Transverse colon (tissue), 4 donors: ENCODE data around the gene VANGL1. TPM values are rescaled to one million over a fixed set of nuclear protein-coding genes. Genes with fewer than 3 reads are reported as not detected.

Experiments
- DNase-seq: peaks from one replicate; pipeline ENCODE4 v3.0.0-alpha.2; 2019
- H3K27ac ChIP-seq, 4 donors: fragments of 200-600 bp; sonication (generic); 2 replicates each; pipeline ENCODE4 v1.5.1; 2016 to 2018; ENCODE audit warnings: inconsistent platforms in 4 of 4
- H3K27me3 ChIP-seq: fragments of 200-600 bp; sonication (generic); 2 replicates; pipeline ENCODE4 v1.5.1; 2017; ENCODE audit warnings: inconsistent platforms
- H3K36me3 ChIP-seq, 4 donors: fragments of 200-600 bp; sonication (generic); 2 replicates each; pipeline ENCODE4 v1.5.1; 2017 to 2019; ENCODE audit warnings: inconsistent platforms in 4 of 4
- H3K4me1 ChIP-seq, 4 donors: fragments of 200-600 bp; sonication (generic); 2 replicates each; pipeline ENCODE4 v1.5.1; 2017 to 2020; ENCODE audit warnings: inconsistent platforms in 4 of 4
- H3K4me3 ChIP-seq, 4 donors: fragments of 200-600 bp; sonication (generic); 1 replicate in 1 of 4; 2 replicates in 3 of 4; pipeline versions ENCODE4 v1.5.1 to v1.6.1; 2017 to 2019; ENCODE audit warnings: inconsistent platforms in 4 of 4
- H3K9me3 ChIP-seq, 2 donors: fragments of 200-600 bp; sonication (generic); 2 replicates each; pipeline ENCODE4 v1.5.1; 2017 to 2019; ENCODE audit warnings: inconsistent platforms in 2 of 2
- CTCF ChIP-seq, 5 experiments: fragments of 200-600 bp in 3 of 5; fragments of 450-650 bp in 2 of 5; sonication (generic) in 3 of 5; IDR thresholded peaks; 1 replicate in 2 of 5; 2 replicates in 3 of 5; pipeline ENCODE4 v1.5.1; 2016 to 2017; ENCODE audit warnings: antibody characterized with exemption in 5 of 5, inconsistent platforms in 3 of 5, mild to moderate bottlenecking in 2 of 5, moderate library complexity in 1 of 5
- EP300 ChIP-seq: sonication (generic); formaldehyde crosslinking; IDR thresholded peaks from one replicate; pipeline ENCODE4 v1.6.1; 2017; ENCODE audit warnings: antibody characterized with exemption, low read depth
- POLR2A ChIP-seq: fragments of 450-650 bp; IDR thresholded peaks from one replicate; pipeline ENCODE4 v1.6.1; 2016; ENCODE audit warnings: antibody characterized with exemption, mild to moderate bottlenecking, moderate library complexity
- POLR2AphosphoS5 ChIP-seq, 3 donors: sonication (generic); formaldehyde crosslinking; IDR thresholded peaks; one replicate each; pipeline ENCODE4 v1.6.1; 2016; ENCODE audit warnings: antibody characterized with exemption in 3 of 3
- WGBS, 2 donors: methylation state at CpG; one replicate each; pipeline ENCODE4 v1.1.5; 2018; ENCODE audit warnings: low coverage in 1 of 2; 5-methylcytosine and 5-hydroxymethylcytosine counted together
- in situ Hi-C, 4 donors: fragments of 200-750 bp; cut with MboI; loops; one replicate each; pipeline versions ENCODE4 v1.15.0 to v1.15.1; 2017; ENCODE audit warnings: low sequenced_read_pairs in 3 of 4, low pct_ligation_motif_present in 1 of 4, low pct_unique_long_range_greater_than_20kb in 1 of 4
- intact Hi-C: fragments of 100-400 bp; cut with DNase I; formaldehyde crosslinking; loops from one replicate; pipeline ENCODE4 v1.15.1; 2023; ENCODE audit warnings: low total_unique reads
- total RNA-seq, 4 donors: library from RNA; depleted of rRNA; stranded (reverse); fragments of >200 nt; gene quantifications; one replicate each; pipeline ENCODE4 v1.1.0, GENCODE V29; 2016

VANGL1 gene
- total RNA-seq, 4 donors from 2014 or later: 5.6 to 26.9 (median 16.9) TPM

GRCh38 chr1:115671176-115671934, 29.6 kb downstream of the VANGL1 start:
- in situ Hi-C loops: no loop called here
- DNase-seq: peak; percentile 58
- Histone ChIP-seq H3K27me3 (no peaks in the 10 kb centered on the region), H3K4me3 (no peak overlapping the region), H3K4me1 (peaks cover 11 to 33% (median 23%) of the 10 kb centered on the region in 4 donors), H3K36me3 (no peaks in the 10 kb centered on the region), H3K9me3 (no peaks in the 10 kb centered on the region), H3K27ac (peak overlapping the region; percentile 49 to 78 (median 68))
- intact Hi-C loops: no loop called here
- TF ChIP-seq POLR2AphosphoS5 (IDR thresholded peaks at IDR 0.05): no peak
- peak in 1 of 5 experiments; percentile 18 for TF ChIP-seq CTCF (IDR thresholded peaks at IDR 0.05)
- no peak for TF ChIP-seq EP300
- TF ChIP-seq POLR2A: no peak
- WGBS, 2 donors: 65% methylated on average over 15 of the region's 19 CpGs; no CpG with 5 or more reads in 1 of the 2 donors

- intact Hi-C loops: no loop called here
- no peak for DNase-seq
- no peak for TF ChIP-seq EP300
- peak overlapping the region in 3 of 4 donors; percentile 41 to 78 (median 73) for H3K27ac ChIP-seq
- in situ Hi-C loops: no loop called here
- WGBS, 2 donors: 89 to 94% methylated on average over 3 to 13 of the region's 13 CpGs
- no peaks in the 10 kb centered on the region for H3K36me3 ChIP-seq
- no peaks in the 10 kb centered on the region for H3K27me3 ChIP-seq
- H3K9me3 ChIP-seq: no peaks in the 10 kb centered on the region
- H3K4me3 ChIP-seq: no peak overlapping the region
- H3K4me1 ChIP-seq: peaks cover 11 to 41% (median 24%) of the 10 kb centered on the region in 4 donors
Measured at GRCh38 chr1:115672224-115673009, 30.6 kb downstream of the VANGL1 start.

- TF ChIP-seq POLR2A: no peak
- TF ChIP-seq POLR2AphosphoS5 (IDR thresholded peaks at IDR 0.05): no peak
- no peak for TF ChIP-seq EP300
- no peak for TF ChIP-seq CTCF (IDR thresholded peaks at IDR 0.05)
- no peak for DNase-seq
Measured at GRCh38 chr1:115676498-115677181, 34.9 kb downstream of the VANGL1 start.

GRCh38 chr1:115677182-115677555, 35.4 kb downstream of the VANGL1 start:
- Histone ChIP-seq H3K9me3 (no peaks in the 10 kb centered on the region), H3K27ac (peak overlapping the region in 2 of 4 donors; percentile 69 to 70), H3K27me3 (no peaks in the 10 kb centered on the region), H3K4me1 (peaks cover 0 to 22% (median 13%) of the 10 kb centered on the region in 4 donors), H3K36me3 (no peaks in the 10 kb centered on the region), H3K4me3 (no peak overlapping the region)
- no peak for TF ChIP-seq EP300
- TF ChIP-seq POLR2A: no peak
- TF ChIP-seq CTCF (IDR thresholded peaks at IDR 0.05): no peak
- no peak for TF ChIP-seq POLR2AphosphoS5 (IDR thresholded peaks at IDR 0.05)
- WGBS, 2 donors: 57 to 60% methylated on average over 3 of the region's 3 CpGs
- no peak for DNase-seq
- intact Hi-C loops: no loop called here
- in situ Hi-C loops: no loop called here

More at GRCh38 chr1:115676498-115677181, 34.9 kb downstream of the VANGL1 start:
- Histone ChIP-seq H3K9me3 (no peaks in the 10 kb centered on the region), H3K27me3 (no peaks in the 10 kb centered on the region), H3K27ac (peak overlapping the region in 3 of 4 donors; percentile 14 to 26 (median 25)), H3K4me3 (no peak overlapping the region), H3K36me3 (no peaks in the 10 kb centered on the region), H3K4me1 (peaks cover 0 to 25% (median 17%) of the 10 kb centered on the region in 4 donors)
- intact Hi-C loops: no loop called here
- in situ Hi-C loops: no loop called here
- 27 to 66% methylated on average over 3 to 7 of the region's 7 CpGs for WGBS, 2 donors
